Left lung (tissue), 10 donors: ENCODE measurements around the gene HSF2BP. TPM values are rescaled to one million over a fixed set of nuclear protein-coding genes. Genes with fewer than 3 reads are reported as not detected.

Experiments used
- ATAC-seq: fragments of 200-7000 bp; cut with Tn5 transposase; one replicate; pipeline ENCODE4 v1.9.1; 2020; ENCODE audit warnings: moderate library complexity
- DNase-seq, 4 donors: peaks; one replicate each; pipeline ENCODE4 v3.0.0-alpha.2; 2013 to 2020
- H3K27ac ChIP-seq, 2 donors: fragments of 200-600 bp; sonication (generic) in 1 of 2; one replicate each; pipeline versions ENCODE4 v1.5.0 to v1.8.0; 2020 to 2021
- H3K27me3 ChIP-seq, 2 donors: fragments of 200-600 bp; sonication (generic) in 1 of 2; one replicate each; pipeline versions ENCODE4 v1.5.0 to v1.8.0; 2020 to 2021
- H3K36me3 ChIP-seq, 2 donors: fragments of 200-600 bp; sonication (generic) in 1 of 2; one replicate each; pipeline versions ENCODE4 v1.5.0 to v1.8.0; 2020 to 2021
- H3K4me1 ChIP-seq, 2 donors: fragments of 200-600 bp; one replicate each; pipeline ENCODE4 v1.8.0; 2021
- H3K4me3 ChIP-seq, 2 donors: fragments of 200-600 bp; sonication (generic) in 1 of 2; one replicate each; pipeline versions ENCODE4 v1.5.0 to v1.8.0; 2020 to 2021; ENCODE audit warnings: mild to moderate bottlenecking in 1 of 2
- H3K9me3 ChIP-seq, 2 donors: fragments of 200-600 bp; sonication (generic) in 1 of 2; one replicate each; pipeline versions ENCODE4 v1.5.0 to v1.8.0; 2020 to 2021
- CTCF ChIP-seq, 2 donors: fragments of 200-600 bp; sonication (generic) in 1 of 2; IDR thresholded peaks; one replicate each; pipeline versions ENCODE4 v1.5.0 to v1.8.0; 2021; ENCODE audit warnings: antibody characterized with exemption in 2 of 2
- intact Hi-C, 2 donors: fragments of 100-400 bp; cut with DNase I; formaldehyde crosslinking; loops; one replicate each; pipeline versions ENCODE4 v1.11.2 to v1.14.2; 2022
- polyA plus RNA-seq, 6 donors: library from polyadenylated mRNA; unstranded; fragments of 120-200 nt; gene quantifications; one replicate each; pipeline ENCODE4 v1.2.1, GENCODE V29; 2013; ENCODE audit not compliant: insufficient read length in 6 of 6
- total RNA-seq, 2 donors: library from RNA; stranded (reverse); fragmentation: NEBNext Ultra II Directional; extraction: Animal tissue kit (Norgen Biotek cat#: 25700); gene quantifications; one replicate each; pipeline ENCODE4 v1.2.1, GENCODE V29; 2021
- donor health status: DM: no; HTN: yes; CAD: no.
- donor health status: DM: no; HTN: no; CAD: no.

Gene HSF2BP
- total and polyA plus RNA-seq, 8 donors, result 0.29 to 1.7 (median 1.2) TPM

- intact Hi-C loops, result no loop called here
- TF ChIP-seq CTCF (IDR thresholded peaks at IDR 0.05), result no peak
- no peak for ATAC-seq
- Histone ChIP-seq H3K4me1 (peaks cover 5 to 14% of the 10 kb centered on the region in 2 donors), H3K27ac (no peak overlapping the region), H3K9me3 (no peaks in the 10 kb centered on the region), H3K27me3 (no peaks in the 10 kb centered on the region), H3K4me3 (no peak overlapping the region), H3K36me3 (no peaks in the 10 kb centered on the region)
- DNase-seq, result no peak
These were observed 51.1 kb downstream of the HSF2BP start for GRCh38 chr21:43608225-43608624.

- ATAC-seq (no peak), DNase-seq (no peak)
- no peaks in the 10 kb centered on the region for H3K27me3 ChIP-seq
- intact Hi-C loops, result no loop called here
- H3K36me3 ChIP-seq, result no peaks in the 10 kb centered on the region
- no peak for TF ChIP-seq CTCF (IDR thresholded peaks at IDR 0.05)
- H3K9me3 ChIP-seq, result no peaks in the 10 kb centered on the region
- H3K27ac ChIP-seq, result no peak overlapping the region
- H3K4me3 ChIP-seq, result no peak overlapping the region
- H3K4me1 ChIP-seq, result peaks cover 0 to 8% of the 10 kb centered on the region in 2 donors
These were observed 53.7 kb downstream of the HSF2BP start for GRCh38 chr21:43605320-43606215.

- intact Hi-C loops, result no loop called here
- Histone ChIP-seq H3K27ac (no peak overlapping the region), H3K4me3 (no peak overlapping the region), H3K36me3 (no peaks in the 10 kb centered on the region), H3K27me3 (no peaks in the 10 kb centered on the region), H3K9me3 (no peaks in the 10 kb centered on the region), H3K4me1 (peaks cover 0 to 4% of the 10 kb centered on the region in 2 donors)
- DNase-seq (no peak), ATAC-seq (no peak)
- no peak for TF ChIP-seq CTCF (IDR thresholded peaks at IDR 0.05)
These were observed 54.6 kb downstream of the HSF2BP start for GRCh38 chr21:43604505-43605204.

- no peaks in the 10 kb centered on the region for H3K27me3 ChIP-seq
- no peak for TF ChIP-seq CTCF (IDR thresholded peaks at IDR 0.05)
- intact Hi-C loops, result no loop called here
- no peak overlapping the region for H3K4me3 ChIP-seq
- DNase-seq (no peak), ATAC-seq (no peak)
- no peaks in the 10 kb centered on the region for H3K9me3 ChIP-seq
- H3K36me3 ChIP-seq, result no peaks in the 10 kb centered on the region
- H3K4me1 ChIP-seq, result no peaks in the 10 kb centered on the region
- H3K27ac ChIP-seq, result peak overlapping the region; percentile 21 to 63
These were observed 55.4 kb downstream of the HSF2BP start for GRCh38 chr21:43603641-43604504.
